K562 (cell line): Measurements from ENCODE around the gene DAPP1. TPM values are rescaled to one million over a fixed set of nuclear protein-coding genes. Genes with fewer than 3 reads are reported as not detected.
A peak's percentile ranks its signal among the peaks of the same experiment; 100 is the strongest.

ENCODE experiments used
- ATAC-seq: fragments of 200-7000 bp; cut with Tn5 transposase; 3 replicates; pipeline ENCODE4 v1.9.1; 2020; ENCODE audit warnings: moderate library complexity
- BruUV-seq: library from RNA; stranded (reverse); fragments of 400-500 nt; replicated peaks from 2 replicates; lab custom pipeline; 2021; lab: Mats Ljungman, UMichigan
- CTCF ChIA-PET: fragments of 300-600 bp; formaldehyde crosslinking; extraction: SDS; loops from one replicate; lab custom pipeline; 2021; ENCODE audit warnings: low intra/inter-chr PET ratio; lab: Yijun Ruan, JAX
- POLR2A ChIA-PET: fragments of 300-600, 350-650 bp; sonication (Branson Sonifier 250); formaldehyde crosslinking; extraction: SDS; loops from one replicate; lab custom pipeline; 2021; ENCODE audit warnings: antibody characterized with exemption, inconsistent platforms; lab: Yijun Ruan, JAX
- DNase-seq, 4 experiments: peaks; one replicate each; pipeline versions ENCODE4 v3.0.0 to v3.0.0-alpha.2; 2011 to 2018; ENCODE audit warnings: low spot score in 3 of 4, mixed read lengths in 3 of 4; ENCODE audit errors: extremely low read depth in 1 of 4
- FAIRE-seq: peaks from 2 replicates; lab custom pipeline; 2011; peaks lifted over from hg19 to GRCh38; lab: Jason Lieb, UNC
- H2AFZ ChIP-seq: 2 replicates; pipeline ENCODE4 v1.6.0; 2011; ENCODE audit warnings: low read depth, low read length, control low read depth, inconsistent platforms
- H3K27ac ChIP-seq: fragments of 200-600 bp; 3 replicates; pipeline ENCODE4 v1.8.0; 2011; ENCODE audit warnings: low read depth, mild to moderate bottlenecking, control low read depth, inconsistent platforms, low read length, moderate library complexity, mixed read lengths; ENCODE audit errors: extremely low read depth
- H3K27me3 ChIP-seq, 2 experiments: fragments of 300-600 bp in 1 of 2; 2 replicates in 1 of 2; 3 replicates in 1 of 2; pipeline versions ENCODE4 v1.6.0 to v1.8.0; 2011; ENCODE audit warnings: inconsistent platforms in 2 of 2, low read length in 2 of 2, mild to moderate bottlenecking in 1 of 2, mixed read lengths in 1 of 2, moderate library complexity in 1 of 2; ENCODE audit not compliant: control insufficient read depth in 2 of 2, insufficient read depth in 2 of 2
- H3K36me3 ChIP-seq: fragments of 300-600 bp; 3 replicates; pipeline ENCODE4 v1.8.0; 2011; ENCODE audit warnings: mild to moderate bottlenecking, low read length, inconsistent platforms; ENCODE audit not compliant: control insufficient read depth, insufficient read depth
- H3K4me1 ChIP-seq, 2 experiments: fragments of 200-600 bp in 1 of 2; replicated peaks in 1 of 2; 2 replicates in 1 of 2; 3 replicates in 1 of 2; pipeline versions ENCODE4 v1.5.1 to v1.8.0; 2011; ENCODE audit warnings: inconsistent platforms in 2 of 2, low read length in 2 of 2, mild to moderate bottlenecking in 1 of 2, mixed read lengths in 1 of 2, moderate library complexity in 1 of 2; ENCODE audit not compliant: control insufficient read depth in 2 of 2, insufficient read depth in 2 of 2
- H3K4me2 ChIP-seq: 2 replicates; pipeline ENCODE4 v1.6.1; 2011; ENCODE audit warnings: low read length, control low read depth, inconsistent platforms, mixed read lengths; ENCODE audit not compliant: insufficient read depth
- H3K4me3 ChIP-seq: fragments of 200-600 bp; sonication (generic), shearing (Covaris generic); 2 replicates; pipeline ENCODE4 v1.5.1; 2016; ENCODE audit warnings: control low read depth, inconsistent platforms
- H3K79me2 ChIP-seq: fragments of 200-600 bp; 3 replicates; pipeline ENCODE4 v1.8.0; 2011; ENCODE audit warnings: low read length, inconsistent platforms; ENCODE audit not compliant: control insufficient read depth, insufficient read depth
- H3K9ac ChIP-seq, 2 experiments: 2 replicates each; pipeline versions ENCODE4 v1.6.0 to v1.6.1; 2011; ENCODE audit warnings: low read depth in 2 of 2, low read length in 2 of 2, control low read depth in 1 of 2, inconsistent platforms in 1 of 2, mild to moderate bottlenecking in 1 of 2, mixed read lengths in 1 of 2; ENCODE audit not compliant: insufficient read depth in 1 of 2
- H3K9me1 ChIP-seq: one replicate; pipeline ENCODE4 v1.6.0; 2011; ENCODE audit warnings: inconsistent platforms, mild to moderate bottlenecking, low read length, moderate library complexity; ENCODE audit not compliant: control insufficient read depth, insufficient read depth
- H3K9me3 ChIP-seq: replicated peaks from 2 replicates; pipeline ENCODE4 v1.5.1; 2011; ENCODE audit warnings: low read depth, low read length, inconsistent platforms; ENCODE audit not compliant: control insufficient read depth, insufficient read depth
- H4K20me1 ChIP-seq: replicated peaks from 2 replicates; pipeline ENCODE4 v1.6.1; 2011; ENCODE audit warnings: low read length, inconsistent platforms, mixed read lengths; ENCODE audit not compliant: control insufficient read depth, insufficient read depth
- ATF1 ChIP-seq, 2 experiments: fragments of 450-650 bp in 1 of 2; IDR thresholded peaks; 2 replicates each; pipeline ENCODE4 v1.6.1; 2016; ENCODE audit warnings: missing compliant biosample characterization in 1 of 2, missing genetic modification characterization in 1 of 2
- WGBS: fragments of 100-300 bp; shearing (Covaris generic); methylation state at CpG from one replicate; pipeline ENCODE4 v1.1.6; 2016; ENCODE audit warnings: low coverage, mixed read lengths; ENCODE audit not compliant: insufficient coverage; ENCODE audit errors: missing lambda C conversion rate; 5-methylcytosine and 5-hydroxymethylcytosine counted together
- in situ Hi-C: fragments of 300-500 bp; cut with MboI; formaldehyde crosslinking; loops from 4 replicates; pipeline ENCODE4 v1.15.0; 2018; ENCODE audit warnings: inconsistent platforms, mixed read lengths
- intact Hi-C: fragments of 100-400 bp; cut with micrococcal nuclease; formaldehyde crosslinking; loops from 2 replicates; pipeline ENCODE4 v1.14.2; 2022
- polyA plus RNA-seq, 8 experiments: library from polyadenylated mRNA; depleted of rRNA in 4 of 8; stranded (reverse) in 5 of 8; unstranded in 3 of 8; fragments of >200 nt; fragmentation: Nextera tagmentation in 2 of 8; fragmentation: Illumina TruSeq in 1 of 8; extraction: Ambion mirVana in 2 of 8; extraction: Trizol in 1 of 8; gene quantifications; 2 replicates each; pipeline versions ENCODE4 v1.2.1 to v1.2.3, GENCODE V29; 2011 to 2014; ENCODE audit warnings: inconsistent platforms in 1 of 8, missing spikeins in 1 of 8
- total RNA-seq, 7 experiments: library from RNA; depleted of rRNA in 6 of 7; stranded (reverse); fragments of >200 nt in 6 of 7; fragmentation: Illumina TruSeq in 2 of 7; extraction: Trizol in 2 of 7; gene quantifications; 2 replicates each; pipeline versions ENCODE4 v1.2.1 to v1.2.3, GENCODE V29; 2011 to 2021; ENCODE audit warnings: low replicate concordance in 1 of 7
- TF ChIP-seq, protein P1 (sequence below): IDR thresholded peaks from 2 replicates; pipeline ENCODE4 v1.6.1; 2011; ENCODE audit warnings: borderline replicate concordance, low read depth, mild to moderate bottlenecking, moderate library complexity, low read length; ENCODE audit not compliant: insufficient read depth, poor library complexity, severe bottlenecking
- TF ChIP-seq, protein P2 (sequence below), 2 experiments: IDR thresholded peaks; 2 replicates each; pipeline ENCODE4 v1.6.1; 2011; ENCODE audit warnings: borderline replicate concordance in 1 of 2, control low read depth in 1 of 2, low read depth in 1 of 2, low read length in 1 of 2, mild to moderate bottlenecking in 1 of 2, mixed read lengths in 1 of 2, moderate library complexity in 1 of 2; ENCODE audit not compliant: insufficient read depth in 1 of 2, insufficient read length in 1 of 2, poor library complexity in 1 of 2, severe bottlenecking in 1 of 2; ENCODE audit errors: extremely low read depth in 1 of 2
- TF ChIP-seq, protein P3 (sequence below): fragments of 450-650 bp; IDR thresholded peaks from 2 replicates; pipeline ENCODE4 v1.6.1; 2016; ENCODE audit warnings: borderline replicate concordance

The DAPP1 gene
- total and polyA plus RNA-seq, 9 of the 15 experiments (the other 6 are each of a cell fraction or from before 2014, with no cell fraction given): 1.9 to 7.2 (median 3.6) TPM

- 13% methylated on average over 3 of the region's 3 CpGs for WGBS
- Histone ChIP-seq H2AFZ (peak overlapping the region; percentile 58), H3K4me2 (peak overlapping the region; percentile 25), H3K4me3 (no peak overlapping the region), H3K9ac (no peak overlapping the region), H4K20me1 (no peaks in the 10 kb centered on the region), H3K9me3 (peaks cover 10% of the 10 kb centered on the region; the same call in 1 of the 2 replicates), H3K4me1 (peaks cover 0 to 9% of the 10 kb centered on the region in 2 experiments; a peak in 3 of 5 replicates), H3K36me3 (no peaks in the 10 kb centered on the region), H3K9me1 (no peaks in the 10 kb centered on the region), H3K79me2 (no peaks in the 10 kb centered on the region), H3K27me3 (no peaks in the 10 kb centered on the region), H3K27ac (no peak overlapping the region)
- DNase-seq: peak in 2 of 4 experiments; percentile 36 to 61
- CTCF ChIA-PET: no interaction called here
- in situ Hi-C loops (no loop called here), intact Hi-C loops (no loop called here)
- ATAC-seq: peak; percentile 82
- no peak for FAIRE-seq
- no TSS peak for BruUV-seq
- POLR2A ChIA-PET: interaction anchor here (0.7 kb wide), 1 partner anchor 11 kb away, joined by 3 read pairs; no protein-coding TSS in a partner anchor
- TF ChIP-seq, protein P1, sequence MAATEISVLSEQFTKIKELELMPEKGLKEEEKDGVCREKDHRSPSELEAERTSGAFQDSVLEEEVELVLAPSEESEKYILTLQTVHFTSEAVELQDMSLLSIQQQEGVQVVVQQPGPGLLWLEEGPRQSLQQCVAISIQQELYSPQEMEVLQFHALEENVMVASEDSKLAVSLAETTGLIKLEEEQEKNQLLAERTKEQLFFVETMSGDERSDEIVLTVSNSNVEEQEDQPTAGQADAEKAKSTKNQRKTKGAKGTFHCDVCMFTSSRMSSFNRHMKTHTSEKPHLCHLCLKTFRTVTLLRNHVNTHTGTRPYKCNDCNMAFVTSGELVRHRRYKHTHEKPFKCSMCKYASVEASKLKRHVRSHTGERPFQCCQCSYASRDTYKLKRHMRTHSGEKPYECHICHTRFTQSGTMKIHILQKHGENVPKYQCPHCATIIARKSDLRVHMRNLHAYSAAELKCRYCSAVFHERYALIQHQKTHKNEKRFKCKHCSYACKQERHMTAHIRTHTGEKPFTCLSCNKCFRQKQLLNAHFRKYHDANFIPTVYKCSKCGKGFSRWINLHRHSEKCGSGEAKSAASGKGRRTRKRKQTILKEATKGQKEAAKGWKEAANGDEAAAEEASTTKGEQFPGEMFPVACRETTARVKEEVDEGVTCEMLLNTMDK: no peak
- TF ChIP-seq ATF1 (CRISPR knock-in tag; IDR thresholded peaks at IDR 0.05) (no peak), ATF1 (tag; IDR thresholded peaks at IDR 0.05) (no peak)
- TF ChIP-seq, protein P2, sequence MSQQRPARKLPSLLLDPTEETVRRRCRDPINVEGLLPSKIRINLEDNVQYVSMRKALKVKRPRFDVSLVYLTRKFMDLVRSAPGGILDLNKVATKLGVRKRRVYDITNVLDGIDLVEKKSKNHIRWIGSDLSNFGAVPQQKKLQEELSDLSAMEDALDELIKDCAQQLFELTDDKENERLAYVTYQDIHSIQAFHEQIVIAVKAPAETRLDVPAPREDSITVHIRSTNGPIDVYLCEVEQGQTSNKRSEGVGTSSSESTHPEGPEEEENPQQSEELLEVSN (IDR thresholded peaks at IDR 0.05; ENCODE audit: borderline replicate concordance in 1 of 2, extremely low read depth in 1 of 2, insufficient read depth in 1 of 2, insufficient read length in 1 of 2, low read depth in 1 of 2, low read length in 1 of 2, poor library complexity in 1 of 2, severe bottlenecking in 1 of 2): no peak
- TF ChIP-seq, protein P3, sequence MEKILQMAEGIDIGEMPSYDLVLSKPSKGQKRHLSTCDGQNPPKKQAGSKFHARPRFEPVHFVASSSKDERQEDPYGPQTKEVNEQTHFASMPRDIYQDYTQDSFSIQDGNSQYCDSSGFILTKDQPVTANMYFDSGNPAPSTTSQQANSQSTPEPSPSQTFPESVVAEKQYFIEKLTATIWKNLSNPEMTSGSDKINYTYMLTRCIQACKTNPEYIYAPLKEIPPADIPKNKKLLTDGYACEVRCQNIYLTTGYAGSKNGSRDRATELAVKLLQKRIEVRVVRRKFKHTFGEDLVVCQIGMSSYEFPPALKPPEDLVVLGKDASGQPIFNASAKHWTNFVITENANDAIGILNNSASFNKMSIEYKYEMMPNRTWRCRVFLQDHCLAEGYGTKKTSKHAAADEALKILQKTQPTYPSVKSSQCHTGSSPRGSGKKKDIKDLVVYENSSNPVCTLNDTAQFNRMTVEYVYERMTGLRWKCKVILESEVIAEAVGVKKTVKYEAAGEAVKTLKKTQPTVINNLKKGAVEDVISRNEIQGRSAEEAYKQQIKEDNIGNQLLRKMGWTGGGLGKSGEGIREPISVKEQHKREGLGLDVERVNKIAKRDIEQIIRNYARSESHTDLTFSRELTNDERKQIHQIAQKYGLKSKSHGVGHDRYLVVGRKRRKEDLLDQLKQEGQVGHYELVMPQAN: no peak
These were observed 6.1 kb downstream of the DAPP1 start for GRCh38 chr4:99822734-99823133.
